Left lung (tissue), 10 donors: Measurements from ENCODE around the gene WWOX. TPM values are rescaled to one million over a fixed set of nuclear protein-coding genes. Genes with fewer than 3 reads are reported as not detected.

Experiments used
- ATAC-seq: fragments of 200-7000 bp; cut with Tn5 transposase; one replicate; pipeline ENCODE4 v1.9.1; 2020; ENCODE audit warnings: moderate library complexity
- DNase-seq, 4 donors: peaks; one replicate each; pipeline ENCODE4 v3.0.0-alpha.2; 2013 to 2020
- H3K27ac ChIP-seq, 2 donors: fragments of 200-600 bp; sonication (generic) in 1 of 2; one replicate each; pipeline versions ENCODE4 v1.5.0 to v1.8.0; 2020 to 2021
- H3K27me3 ChIP-seq, 2 donors: fragments of 200-600 bp; sonication (generic) in 1 of 2; one replicate each; pipeline versions ENCODE4 v1.5.0 to v1.8.0; 2020 to 2021
- H3K36me3 ChIP-seq, 2 donors: fragments of 200-600 bp; sonication (generic) in 1 of 2; one replicate each; pipeline versions ENCODE4 v1.5.0 to v1.8.0; 2020 to 2021
- H3K4me1 ChIP-seq, 2 donors: fragments of 200-600 bp; one replicate each; pipeline ENCODE4 v1.8.0; 2021
- H3K4me3 ChIP-seq, 2 donors: fragments of 200-600 bp; sonication (generic) in 1 of 2; one replicate each; pipeline versions ENCODE4 v1.5.0 to v1.8.0; 2020 to 2021; ENCODE audit warnings: mild to moderate bottlenecking in 1 of 2
- H3K9me3 ChIP-seq, 2 donors: fragments of 200-600 bp; sonication (generic) in 1 of 2; one replicate each; pipeline versions ENCODE4 v1.5.0 to v1.8.0; 2020 to 2021
- CTCF ChIP-seq, 2 donors: fragments of 200-600 bp; sonication (generic) in 1 of 2; IDR thresholded peaks; one replicate each; pipeline versions ENCODE4 v1.5.0 to v1.8.0; 2021; ENCODE audit warnings: antibody characterized with exemption in 2 of 2
- intact Hi-C, 2 donors: fragments of 100-400 bp; cut with DNase I; formaldehyde crosslinking; loops; one replicate each; pipeline versions ENCODE4 v1.11.2 to v1.14.2; 2022
- polyA plus RNA-seq, 6 donors: library from polyadenylated mRNA; unstranded; fragments of 120-200 nt; gene quantifications; one replicate each; pipeline ENCODE4 v1.2.1, GENCODE V29; 2013; ENCODE audit not compliant: insufficient read length in 6 of 6
- total RNA-seq, 2 donors: library from RNA; stranded (reverse); fragmentation: NEBNext Ultra II Directional; extraction: Animal tissue kit (Norgen Biotek cat#: 25700); gene quantifications; one replicate each; pipeline ENCODE4 v1.2.1, GENCODE V29; 2021
- donor health status: DM: no; HTN: yes; CAD: no.
- donor health status: DM: no; HTN: no; CAD: no.

WWOX gene
- total and polyA plus RNA-seq, 8 donors, result 17.2 to 40.3 (median 30.8) TPM

- H3K4me3 ChIP-seq, result no peak overlapping the region
- H3K9me3 ChIP-seq, result no peaks in the 10 kb centered on the region
- H3K4me1 ChIP-seq, result no peaks in the 10 kb centered on the region
- no peak overlapping the region for H3K27ac ChIP-seq
- no peaks in the 10 kb centered on the region for H3K27me3 ChIP-seq
- ATAC-seq (no peak), DNase-seq (no peak)
- H3K36me3 ChIP-seq, result no peaks in the 10 kb centered on the region
- intact Hi-C loops, result no loop called here
- TF ChIP-seq CTCF (IDR thresholded peaks at IDR 0.05), result no peak
Measured at GRCh38 chr16:78075800-78076199, 23.7 kb upstream of the WWOX start.

- DNase-seq (no peak), ATAC-seq (no peak)
- no peaks in the 10 kb centered on the region for H3K9me3 ChIP-seq
- H3K4me1 ChIP-seq, result no peaks in the 10 kb centered on the region
- intact Hi-C loops, result no loop called here
- no peaks in the 10 kb centered on the region for H3K36me3 ChIP-seq
- TF ChIP-seq CTCF (IDR thresholded peaks at IDR 0.05), result no peak
- no peaks in the 10 kb centered on the region for H3K27me3 ChIP-seq
- H3K4me3 ChIP-seq, result no peak overlapping the region
- H3K27ac ChIP-seq, result no peak overlapping the region
Measured at GRCh38 chr16:78081341-78081740, 18.1 kb upstream of the WWOX start.

GRCh38 chr16:78091419-78091818, 8.0 kb upstream of the WWOX start:
- intact Hi-C loops, result no loop called here

GRCh38 chr16:78092758-78093157, 6.7 kb upstream of the WWOX start:
- Histone ChIP-seq H3K36me3 (no peaks in the 10 kb centered on the region), H3K4me3 (no peak overlapping the region), H3K9me3 (no peaks in the 10 kb centered on the region), H3K27ac (no peak overlapping the region), H3K27me3 (peaks cover 0 to 17% of the 10 kb centered on the region in 2 donors), H3K4me1 (no peaks in the 10 kb centered on the region)
- DNase-seq, result no peak
- intact Hi-C loops, result no loop called here
- ATAC-seq, result no peak
- no peak for TF ChIP-seq CTCF (IDR thresholded peaks at IDR 0.05)

More at GRCh38 chr16:78091419-78091818, 8.0 kb upstream of the WWOX start:
- DNase-seq (no peak), ATAC-seq (no peak)
- Histone ChIP-seq H3K27ac (no peak overlapping the region), H3K36me3 (no peaks in the 10 kb centered on the region), H3K4me1 (no peaks in the 10 kb centered on the region), H3K27me3 (peaks cover 0 to 17% of the 10 kb centered on the region in 2 donors), H3K4me3 (no peak overlapping the region), H3K9me3 (no peaks in the 10 kb centered on the region)
- no peak for TF ChIP-seq CTCF (IDR thresholded peaks at IDR 0.05)

GRCh38 chr16:78094166-78094565, 5.3 kb upstream of the WWOX start:
- Histone ChIP-seq H3K27me3 (peaks cover 0 to 17% of the 10 kb centered on the region in 2 donors), H3K4me1 (peaks cover 0 to 4% of the 10 kb centered on the region in 2 donors), H3K36me3 (no peaks in the 10 kb centered on the region), H3K4me3 (no peak overlapping the region), H3K27ac (no peak overlapping the region), H3K9me3 (no peaks in the 10 kb centered on the region)
- no peak for TF ChIP-seq CTCF (IDR thresholded peaks at IDR 0.05)
- DNase-seq (peak in 1 of 4 donors; percentile 13), ATAC-seq (no peak)
- intact Hi-C loops, result no loop called here
